AG09309 (cell line): ENCODE results near the gene SUFU.

ENCODE experiments used
- DNase-seq: peaks from one replicate; pipeline ENCODE4 v3.0.0-alpha.2; 2010; ENCODE audit warnings: low read depth
- H3K4me3 ChIP-seq: 2 replicates; pipeline ENCODE4 v1.5.1; 2011; ENCODE audit warnings: mild to moderate bottlenecking, low read depth, low read length, moderate library complexity; ENCODE audit not compliant: control insufficient read depth
- CTCF ChIP-seq: IDR thresholded peaks from 2 replicates; pipeline ENCODE4 v1.5.1; 2011; ENCODE audit warnings: mild to moderate bottlenecking, low read depth, low read length, inconsistent platforms; ENCODE audit not compliant: insufficient read depth, control insufficient read depth; ENCODE audit errors: missing control alignments

Gene SUFU

GRCh38 chr10:102681696-102682095 is 177.9 kb downstream of the SUFU start:
- no peak for TF ChIP-seq CTCF
- no peak overlapping the region for H3K4me3 ChIP-seq
- DNase-seq, result no peak

- no peak for DNase-seq
These were observed 178.6 kb downstream of the SUFU start for GRCh38 chr10:102682416-102682815.

GRCh38 chr10:102682981-102683380 is 179.2 kb downstream of the SUFU start:
- TF ChIP-seq CTCF, result no peak
- no peak overlapping the region for H3K4me3 ChIP-seq
- no peak for DNase-seq

More at GRCh38 chr10:102682416-102682815, 178.6 kb downstream of the SUFU start:
- no peak overlapping the region for H3K4me3 ChIP-seq
- no peak for TF ChIP-seq CTCF
